ENCODE measurements around the gene AVPR1B.
A peak's percentile ranks its signal among the peaks of the same experiment; 100 is the strongest.

The AVPR1B gene

GRCh38 chr1:206111271-206111927 is 5.8 kb downstream of the AVPR1B start:
- ATAC-seq = no peak

GRCh38 chr1:206110820-206111219 is 6.4 kb downstream of the AVPR1B start:
- no peak for ATAC-seq

GRCh38 chr1:206110161-206110560 is 7.0 kb downstream of the AVPR1B start:
- no peak for ATAC-seq

GRCh38 chr1:206109718-206110117 is 7.5 kb downstream of the AVPR1B start:
- ATAC-seq = no peak

DNA sequence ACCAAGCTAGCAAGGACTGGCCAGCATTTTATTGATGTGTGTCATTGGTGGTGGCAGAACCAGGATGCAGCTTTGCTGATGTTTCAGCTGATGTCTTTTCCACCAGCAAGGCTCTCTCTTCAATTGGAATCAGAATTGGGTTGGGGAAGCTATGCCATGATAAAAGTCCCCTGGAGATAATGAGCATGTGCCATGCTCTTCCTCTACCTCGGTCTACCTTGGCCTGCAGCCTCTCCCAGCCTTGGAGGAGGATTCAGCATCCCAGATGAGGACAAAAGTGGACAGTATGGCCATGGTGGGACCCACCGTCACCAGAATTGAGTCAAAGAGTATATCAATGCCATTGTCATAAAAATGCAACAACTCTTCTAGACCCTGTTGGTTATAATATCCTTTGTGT is 8.6 kb downstream of the AVPR1B start:
- ATAC-seq = no peak

GRCh38 chr1:206107168-206107544 is 10.0 kb downstream of the AVPR1B start:
- no peak for ATAC-seq

- ATAC-seq = peak; percentile 63 to 85
Observed at GRCh38 chr1:206106328-206107167, 10.6 kb downstream of the AVPR1B start.

DNA sequence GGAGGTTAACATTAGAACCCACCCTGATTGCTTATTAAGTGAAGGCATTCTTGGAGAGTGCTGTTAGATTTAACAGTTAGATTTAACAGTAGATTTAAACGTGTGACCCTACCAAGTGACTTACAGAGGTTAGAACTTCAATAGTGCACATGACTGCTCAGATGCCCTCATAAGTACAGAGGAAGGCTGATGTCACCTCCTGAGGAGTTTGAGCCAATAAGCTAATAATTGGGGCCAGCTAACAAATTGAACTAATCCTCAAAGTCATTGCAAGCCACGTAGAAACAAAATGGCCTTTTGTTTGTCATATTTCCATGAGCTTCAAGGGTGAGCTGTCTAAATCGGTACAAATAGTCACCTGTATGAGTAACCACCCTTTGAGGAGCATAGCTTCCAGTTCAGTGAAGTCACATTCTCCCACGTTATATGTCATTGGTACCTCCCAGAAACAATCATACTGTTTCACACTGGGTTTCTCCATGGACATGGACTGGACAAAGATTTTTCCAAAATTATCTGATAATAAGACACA is 11.7 kb downstream of the AVPR1B start:
- ATAC-seq = no peak

- ATAC-seq = no peak
Observed at GRCh38 chr1:206103979-206104378, 13.2 kb downstream of the AVPR1B start.

DNA sequence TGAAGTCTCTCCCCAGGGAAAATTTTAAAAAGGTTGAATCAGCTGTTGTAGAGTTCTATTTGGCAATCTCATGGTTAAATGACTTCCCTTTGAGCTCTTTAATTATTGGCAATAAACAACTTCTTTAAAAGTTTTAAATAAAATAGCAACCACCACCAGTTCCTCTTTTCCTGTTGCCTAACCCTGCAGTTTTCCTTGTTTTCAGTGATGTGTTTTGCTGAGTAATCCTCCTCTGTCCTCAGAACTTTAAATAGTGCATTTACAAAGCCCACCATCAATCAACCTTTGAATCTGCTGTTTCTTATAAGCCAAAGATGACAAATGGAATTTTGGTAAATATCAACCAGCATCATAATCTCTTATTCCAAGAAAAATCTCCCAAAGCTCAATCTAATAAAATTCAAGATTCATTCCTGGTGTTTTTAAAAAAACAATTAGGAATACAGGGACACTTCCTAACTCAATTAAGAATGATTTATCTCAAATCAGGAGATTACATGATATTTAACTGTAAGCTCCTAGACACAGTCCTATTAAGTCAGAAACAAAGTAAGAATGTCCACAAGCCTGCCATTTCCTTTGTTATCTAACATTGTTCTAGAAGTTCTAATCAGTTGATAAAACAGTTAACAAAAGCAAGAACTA is 14.8 kb downstream of the AVPR1B start:
- ATAC-seq = no peak

DNA sequence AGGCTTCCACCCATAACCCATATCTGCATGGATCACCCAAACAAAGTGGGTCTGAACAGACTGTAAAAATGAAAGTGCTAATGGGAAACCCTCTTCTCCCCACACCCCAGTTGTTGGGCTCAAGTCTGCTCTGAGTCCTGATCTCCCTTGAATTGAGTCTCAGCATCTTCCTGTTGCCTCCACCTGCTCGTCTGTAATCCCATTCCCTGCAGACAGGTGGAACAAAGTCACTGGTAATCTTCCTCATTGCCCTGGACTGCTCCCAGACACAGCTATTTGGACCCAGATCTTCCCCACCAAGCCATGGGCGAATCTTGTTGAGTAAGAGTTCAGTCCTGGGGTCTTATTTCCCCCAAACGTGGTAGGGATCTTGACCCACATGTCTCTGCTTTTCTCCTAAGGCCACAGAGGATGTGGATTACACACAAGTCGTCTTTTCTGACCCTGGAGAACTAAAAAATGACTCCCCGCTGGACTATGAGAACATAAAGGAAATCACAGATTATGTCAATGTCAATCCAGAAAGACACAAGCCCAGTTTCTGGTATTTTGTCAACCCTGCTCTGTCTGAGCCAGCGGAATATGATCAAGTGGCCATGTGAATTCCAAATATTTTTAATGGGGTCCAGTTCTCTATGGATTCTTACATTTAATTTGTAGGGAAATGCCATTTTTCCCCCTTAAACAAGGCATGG is 15.7 kb downstream of the AVPR1B start:
- no peak for ATAC-seq

- ATAC-seq = no peak
Observed at GRCh38 chr1:206100226-206100815, 16.9 kb downstream of the AVPR1B start.

GRCh38 chr1:206098242-206098919 is 18.8 kb downstream of the AVPR1B start:
- ATAC-seq = no peak

DNA sequence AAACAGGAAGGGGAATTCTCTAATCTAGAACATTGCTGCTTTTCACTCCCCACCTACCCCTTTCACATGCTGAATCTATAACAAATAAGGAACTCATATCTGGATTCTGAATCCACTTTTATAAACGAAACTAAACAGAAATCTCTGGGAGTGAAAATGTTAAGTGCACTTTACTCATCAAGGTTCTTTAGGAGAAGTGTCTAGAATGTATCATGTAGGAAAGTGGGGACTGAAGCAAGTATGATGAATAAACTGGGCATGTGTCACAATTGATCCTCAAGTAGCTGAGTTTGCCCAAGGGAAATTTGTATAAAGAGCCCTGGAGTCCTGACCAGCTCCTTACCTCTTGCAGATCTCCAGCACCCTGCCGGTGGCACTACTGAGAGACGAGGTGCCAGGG is 19.8 kb downstream of the AVPR1B start:
- no peak for ATAC-seq

GRCh38 chr1:206094024-206094423 is 23.2 kb downstream of the AVPR1B start:
- no peak for ATAC-seq

- ATAC-seq = no peak
Observed at GRCh38 chr1:206089341-206089740, 27.8 kb downstream of the AVPR1B start.

DNA sequence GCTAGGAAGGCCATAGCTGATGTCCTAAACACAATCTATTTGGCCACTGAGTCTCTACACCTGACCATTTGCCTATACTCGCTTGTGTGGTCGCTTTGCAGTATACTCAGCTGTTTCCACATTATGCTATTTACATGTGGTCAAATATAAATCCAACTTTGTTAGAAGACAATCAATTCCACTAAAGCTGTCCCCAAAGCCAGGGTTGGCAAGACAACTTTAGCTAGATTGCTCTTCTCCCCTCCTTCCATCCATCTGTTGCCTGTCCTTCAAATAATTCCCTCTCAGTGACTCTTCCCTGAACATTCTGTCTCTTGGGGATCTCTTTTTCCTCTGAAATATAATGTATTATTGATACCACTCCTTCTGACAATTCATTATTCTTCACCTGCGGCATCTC is 30.1 kb downstream of the AVPR1B start:
- no peak for ATAC-seq

GRCh38 chr1:206083750-206084149 is 33.4 kb downstream of the AVPR1B start:
- ATAC-seq = no peak

DNA sequence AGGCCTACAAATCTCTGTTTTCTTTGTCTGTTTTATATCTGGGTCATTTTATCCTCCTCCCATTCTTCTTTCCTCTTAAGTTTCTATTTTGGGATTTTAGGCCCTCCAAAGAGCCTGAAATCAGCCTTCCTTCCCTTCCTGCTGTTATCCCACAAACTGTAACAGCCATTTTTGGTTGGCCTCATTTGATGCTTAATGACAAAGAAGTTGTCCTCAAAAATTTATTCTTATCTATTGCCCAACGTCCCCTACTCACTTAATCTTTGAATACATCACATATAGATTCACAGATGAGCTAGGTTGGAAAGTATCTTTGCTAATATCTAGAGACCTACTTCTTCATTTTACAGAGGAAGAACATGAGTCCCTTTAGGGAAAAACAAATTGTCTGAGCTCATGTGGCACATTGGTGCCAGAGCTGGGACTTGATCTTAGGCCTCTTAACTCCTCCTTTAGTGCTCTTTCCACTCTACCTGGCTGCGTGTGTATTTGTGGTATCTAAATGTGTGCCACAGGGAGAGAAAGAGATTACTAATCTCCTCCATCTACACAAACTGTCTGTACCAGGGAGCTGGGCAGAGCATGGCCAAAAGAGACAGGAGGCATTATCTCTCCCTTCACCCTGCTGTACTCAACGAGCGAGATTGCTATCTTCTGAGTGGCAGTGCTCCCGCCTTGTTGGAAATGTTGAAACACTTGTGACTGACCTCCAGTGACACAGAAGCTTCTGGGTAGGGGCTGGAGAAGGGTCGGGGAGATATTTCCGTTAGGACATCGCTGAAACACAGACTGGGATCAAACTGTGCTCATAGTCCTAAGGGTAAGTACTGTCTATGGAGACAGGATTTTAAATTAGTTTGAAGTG is 34.1 kb downstream of the AVPR1B start:
- ATAC-seq = no peak

DNA sequence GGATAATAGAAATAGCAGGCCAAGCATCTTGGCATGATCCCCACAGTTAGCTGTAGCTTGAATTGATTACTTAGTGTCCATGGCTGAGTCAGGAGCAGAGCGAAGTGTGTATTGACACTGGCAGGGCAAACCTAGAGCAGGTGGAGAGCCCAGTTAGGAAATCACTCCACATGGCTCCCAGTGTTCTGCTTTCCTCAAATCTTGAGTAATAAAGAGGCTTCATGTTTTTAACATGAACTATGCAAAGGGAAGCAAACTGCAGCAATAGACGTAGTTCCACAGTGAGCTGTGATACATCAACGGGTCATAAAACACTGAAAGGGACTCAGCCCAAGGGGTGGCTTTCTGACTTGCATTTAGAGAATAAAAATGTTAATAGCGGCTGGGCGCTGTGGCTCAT is 35.3 kb downstream of the AVPR1B start:
- no peak for ATAC-seq

Data from activated CD4-positive, CD25-positive, alpha-beta regulatory T cell treated with anti-CD3 and anti-CD28 coated beads, Interleukin-2, amount 50 U/mL, for 24 hours (primary cell).